Stimulated activated CD8-positive, alpha-beta memory T cell treated with anti-CD3 and anti-CD28 coated beads, Interleukin-4, amount 100 ng/mL, for 1 hour (primary cell): ENCODE measurements around the gene MEX3C.

Experiments
- DNase-seq, 2 donors: peaks; one replicate each; pipeline ENCODE4 v3.0.0-alpha.2; 2020; ENCODE audit warnings: low read depth in 2 of 2, low spot score in 1 of 2

Gene MEX3C

DNA sequence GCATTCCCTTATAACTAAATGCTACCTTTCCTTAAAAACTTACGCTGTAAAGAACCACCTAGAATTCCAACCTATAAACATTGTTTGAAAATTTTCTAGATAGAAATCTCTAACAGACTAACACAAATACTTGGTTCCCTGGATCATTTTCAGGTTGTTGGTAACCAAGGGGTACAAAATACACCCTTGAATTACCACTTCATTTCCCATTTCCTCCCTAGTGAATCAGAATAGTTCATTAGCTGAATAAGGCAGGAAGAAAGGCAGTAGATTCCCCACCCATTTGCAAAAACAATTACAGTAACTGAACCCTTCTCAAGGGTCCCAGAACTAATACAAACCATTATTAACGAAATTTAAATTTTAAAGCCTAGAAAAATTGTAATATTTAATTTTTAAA lies 5.5 kb downstream of the MEX3C start:
- DNase-seq, result no peak

DNA sequence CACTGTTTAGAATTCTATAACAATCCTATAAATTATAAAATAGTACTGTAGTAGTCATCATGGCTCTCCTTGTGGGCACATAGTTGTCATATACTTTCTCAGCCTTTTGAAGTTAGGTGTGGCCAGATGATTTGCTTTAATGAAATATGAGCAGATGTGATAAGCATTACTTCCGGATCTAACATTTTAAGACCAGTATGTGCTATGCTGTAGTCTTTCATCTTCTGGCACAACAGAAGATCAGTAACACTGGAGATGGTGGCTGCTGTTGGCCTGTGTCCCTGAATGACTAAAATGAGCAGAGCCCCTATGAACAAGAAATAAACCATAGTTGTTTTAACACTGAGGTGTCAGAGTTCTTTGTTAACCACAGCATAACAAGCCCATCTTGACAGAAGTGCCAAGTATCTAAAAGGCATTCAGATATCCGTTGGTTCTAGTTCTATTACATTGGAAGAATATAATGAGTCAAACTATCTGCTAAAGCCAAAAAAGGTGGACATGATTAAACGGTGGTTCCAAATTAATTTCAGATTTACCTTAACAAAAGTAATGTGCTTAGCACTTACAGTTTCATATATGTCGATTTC lies 6.3 kb downstream of the MEX3C start:
- DNase-seq, result no peak

DNA sequence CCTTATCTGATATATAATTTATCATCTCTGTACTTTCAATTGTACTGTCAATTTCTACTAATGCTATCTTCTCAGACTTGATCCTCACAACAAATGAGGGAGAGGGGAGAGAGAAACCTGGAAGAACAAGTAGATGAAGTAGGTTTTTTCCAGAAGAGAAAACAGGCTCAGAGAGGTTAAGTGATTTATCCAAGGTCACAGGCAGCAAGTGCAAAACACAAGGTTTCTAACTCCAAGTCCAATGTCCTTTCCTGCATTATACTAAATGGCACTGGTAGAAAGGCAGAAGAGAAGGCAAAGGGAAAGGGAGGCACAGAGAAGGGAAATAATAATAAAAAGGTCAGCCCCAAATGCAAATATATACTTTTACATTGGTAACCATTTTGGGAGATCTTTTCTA lies 7.5 kb downstream of the MEX3C start:
- DNase-seq, result no peak

DNA sequence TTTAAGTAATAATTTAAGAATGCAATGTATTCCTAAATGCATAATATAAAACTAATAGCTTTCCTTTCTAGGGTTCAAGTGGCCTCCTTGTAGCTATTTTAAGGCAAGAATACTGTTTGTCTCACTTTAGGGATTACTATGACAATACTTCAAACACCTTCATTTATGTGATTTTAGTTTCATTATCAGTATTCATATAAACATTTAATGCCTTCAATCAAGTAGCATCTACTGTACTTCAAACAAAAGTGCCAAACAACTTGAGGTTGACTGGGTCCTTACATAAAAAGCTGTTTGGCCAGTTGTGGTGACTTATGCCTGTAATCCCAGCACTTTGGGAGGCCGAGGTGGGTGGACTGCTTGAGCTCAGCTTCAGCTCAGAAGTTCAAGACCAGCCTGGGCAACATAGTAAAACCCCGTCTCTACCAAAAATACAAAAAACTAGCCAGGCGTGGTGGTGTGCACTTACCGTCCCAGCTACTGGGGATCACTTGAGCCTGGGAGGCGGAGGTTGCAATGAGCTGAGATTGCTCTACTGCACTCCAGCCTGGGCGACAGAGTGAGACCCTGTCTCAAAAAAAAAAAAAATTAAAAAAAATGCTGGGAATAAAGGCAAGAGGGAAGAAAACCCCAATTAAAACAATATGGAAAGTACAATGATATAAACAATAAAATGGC lies 9.3 kb downstream of the MEX3C start:
- DNase-seq, result no peak

DNA sequence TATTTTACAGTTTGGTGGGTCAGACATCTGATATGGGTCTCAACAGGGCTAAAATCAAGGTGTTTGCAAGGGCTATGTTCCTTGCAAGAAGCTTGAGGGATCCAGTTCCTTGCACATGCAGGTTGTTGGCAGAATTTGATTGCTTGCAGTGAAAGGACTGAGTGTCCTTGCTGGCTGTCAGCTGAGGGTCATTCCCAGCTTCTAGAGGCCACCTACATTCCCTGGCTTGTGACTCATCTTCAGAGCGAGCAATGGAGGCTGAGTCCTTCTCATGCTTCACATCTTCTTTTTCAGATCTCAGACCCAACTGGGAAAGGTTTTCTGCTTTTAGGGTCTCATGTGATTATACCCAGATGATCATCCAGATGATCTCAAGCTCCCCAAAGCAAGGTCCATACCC lies 12.4 kb downstream of the MEX3C start:
- no peak for DNase-seq

DNA sequence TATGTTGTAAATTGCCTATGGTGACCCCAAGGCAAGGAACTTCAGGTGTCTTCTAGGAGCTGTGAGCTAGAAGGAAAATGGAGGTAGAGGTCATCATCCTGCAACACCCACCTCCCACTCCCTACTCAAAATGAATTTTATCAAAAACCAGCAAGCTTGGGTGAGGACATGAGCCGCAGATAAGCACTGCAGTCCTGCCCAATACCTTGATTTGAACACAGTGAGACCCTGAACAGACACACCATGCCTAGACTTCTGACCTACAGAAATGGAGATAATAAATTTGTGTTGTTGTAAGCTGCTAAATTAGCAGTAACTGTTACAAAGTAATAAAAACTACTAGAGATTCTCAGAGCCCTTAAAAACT lies 13.4 kb downstream of the MEX3C start:
- DNase-seq, result no peak

DNA sequence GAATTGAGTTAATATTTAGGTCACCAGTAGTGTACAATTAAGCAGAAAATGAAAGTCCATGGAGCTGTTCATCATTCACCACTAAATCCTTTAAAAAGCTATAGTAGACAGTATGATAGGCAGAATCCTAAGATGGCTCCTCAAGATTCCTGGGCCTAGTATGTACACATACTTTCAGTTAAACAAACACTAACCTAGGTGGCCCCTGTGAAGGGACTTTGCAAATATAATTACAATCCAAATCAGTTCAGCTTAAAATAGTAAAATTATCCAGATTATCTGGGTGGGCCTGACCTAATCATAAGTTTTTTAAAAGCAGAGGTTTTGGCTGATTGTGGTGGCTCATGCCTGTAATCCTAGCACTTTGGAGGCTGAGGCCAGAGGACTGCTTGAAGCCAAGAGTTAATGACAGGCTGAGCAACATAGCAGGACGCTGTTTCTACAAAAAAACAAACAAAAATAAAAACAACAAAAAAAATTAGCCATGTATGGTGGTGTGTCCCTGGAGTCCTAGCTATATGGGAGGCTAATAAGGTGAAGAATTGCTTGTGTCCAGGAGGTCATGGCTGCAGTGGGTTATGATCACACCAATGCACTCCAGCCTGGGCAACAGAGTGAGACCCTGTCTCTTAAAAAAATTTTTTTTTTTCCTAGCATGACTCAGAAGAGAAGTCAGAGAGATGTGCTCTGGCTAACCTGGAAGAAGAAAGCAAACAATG lies 13.9 kb downstream of the MEX3C start:
- DNase-seq, result no peak

DNA sequence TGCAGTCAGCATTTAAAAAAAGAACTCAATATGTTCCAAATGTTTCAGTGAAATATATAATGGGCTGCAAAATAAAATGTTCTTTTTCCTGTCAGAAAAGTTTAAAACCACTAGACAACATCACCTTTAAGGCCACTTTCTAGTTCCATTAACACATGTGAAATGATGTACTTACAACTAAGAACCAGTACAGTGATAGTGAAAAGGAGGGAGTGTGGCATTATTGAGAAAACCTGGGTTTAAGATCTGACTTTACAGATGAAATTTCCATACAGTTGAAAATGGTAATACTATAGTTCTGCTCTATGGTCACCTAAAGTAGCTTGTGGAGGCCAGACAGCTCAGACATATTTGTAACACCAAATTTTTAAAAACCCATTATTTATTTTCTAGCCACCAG lies 14.7 kb downstream of the MEX3C start:
- DNase-seq, result no peak

DNA sequence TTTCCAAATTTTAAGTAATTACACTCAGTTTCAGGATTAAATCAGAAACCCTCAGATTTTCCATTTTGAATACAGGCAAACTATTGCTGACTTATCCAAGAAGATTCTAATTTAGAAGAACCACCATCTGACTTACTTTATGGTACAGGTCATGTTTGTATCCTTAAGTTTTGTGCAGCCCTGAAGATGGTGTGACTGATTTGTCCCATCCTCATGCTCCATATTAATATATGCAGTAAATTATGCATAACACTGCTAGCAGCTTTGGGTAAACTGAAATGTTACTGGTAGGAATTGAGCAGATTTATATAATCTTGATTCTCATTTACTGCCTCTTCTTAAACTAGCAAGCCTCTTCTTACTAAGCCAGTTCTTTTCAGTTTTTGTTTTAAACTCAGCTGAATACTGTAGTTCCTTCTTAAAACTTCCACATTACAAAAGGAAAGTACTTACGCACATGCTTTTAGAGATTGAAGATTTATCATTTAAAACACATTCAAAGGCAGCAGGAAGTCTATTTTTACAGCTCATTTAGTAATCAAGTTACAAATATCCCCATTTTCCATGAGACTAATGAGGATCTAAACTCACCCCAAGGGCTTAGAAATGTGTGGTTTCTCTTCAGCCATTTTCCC lies 25.7 kb downstream of the MEX3C start:
- DNase-seq, result no peak

DNA sequence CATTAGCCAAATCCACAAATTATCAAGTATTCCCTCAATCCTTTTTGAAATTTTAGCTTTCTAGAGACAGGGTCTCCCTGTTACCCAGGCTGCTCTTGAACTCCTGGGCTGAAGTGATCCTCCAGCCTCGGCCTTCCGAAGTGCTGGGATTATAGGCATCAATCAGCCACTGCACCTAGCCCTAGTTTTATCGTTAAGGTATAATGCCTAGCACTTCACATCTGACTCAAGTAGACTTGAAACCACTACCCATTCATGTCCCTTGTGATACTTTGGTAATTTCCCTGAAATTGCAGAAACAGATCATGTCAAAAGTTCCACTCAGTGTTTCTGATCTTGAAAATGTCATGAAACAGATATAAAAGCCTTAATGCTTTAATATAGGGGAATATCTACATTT lies 26.3 kb downstream of the MEX3C start:
- no peak for DNase-seq

DNA sequence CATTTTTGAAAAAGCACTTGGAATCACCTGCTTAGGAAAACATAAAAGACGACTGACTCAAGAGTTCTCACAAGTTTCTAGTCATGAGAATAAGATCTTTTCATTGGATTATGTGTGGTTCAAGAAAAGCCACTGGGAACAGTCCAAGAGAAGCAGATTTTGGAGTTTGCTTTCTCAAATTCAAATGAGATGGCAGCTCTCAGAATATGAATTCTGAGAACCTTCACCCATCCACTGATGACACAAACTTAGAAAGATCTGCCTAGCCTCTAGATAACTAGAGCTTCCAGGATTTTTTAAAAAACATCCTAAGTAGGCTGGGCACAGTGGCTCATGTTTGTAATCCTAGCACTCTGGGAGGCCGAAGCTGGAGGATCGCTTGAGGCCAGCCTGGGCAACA lies 26.8 kb downstream of the MEX3C start:
- DNase-seq, result no peak

DNA sequence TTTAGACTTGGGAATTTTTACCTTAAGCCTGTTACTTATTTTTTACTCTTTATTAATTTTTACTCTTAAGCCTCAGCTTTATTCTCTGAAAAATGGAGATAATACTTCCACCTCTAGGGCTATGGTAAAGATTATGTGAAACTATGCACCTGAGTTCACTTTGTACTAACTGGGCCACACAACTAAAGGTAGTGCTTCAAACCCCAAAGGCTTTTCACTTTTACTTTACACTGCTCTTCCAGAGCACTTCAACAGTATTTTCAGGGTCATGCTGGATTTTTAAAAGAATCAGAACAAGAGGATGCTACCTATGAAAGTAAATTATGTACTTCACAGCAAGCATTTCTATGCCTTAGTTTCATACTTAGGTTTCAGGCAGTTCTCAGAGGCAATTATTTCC lies 27.8 kb downstream of the MEX3C start:
- no peak for DNase-seq

DNA sequence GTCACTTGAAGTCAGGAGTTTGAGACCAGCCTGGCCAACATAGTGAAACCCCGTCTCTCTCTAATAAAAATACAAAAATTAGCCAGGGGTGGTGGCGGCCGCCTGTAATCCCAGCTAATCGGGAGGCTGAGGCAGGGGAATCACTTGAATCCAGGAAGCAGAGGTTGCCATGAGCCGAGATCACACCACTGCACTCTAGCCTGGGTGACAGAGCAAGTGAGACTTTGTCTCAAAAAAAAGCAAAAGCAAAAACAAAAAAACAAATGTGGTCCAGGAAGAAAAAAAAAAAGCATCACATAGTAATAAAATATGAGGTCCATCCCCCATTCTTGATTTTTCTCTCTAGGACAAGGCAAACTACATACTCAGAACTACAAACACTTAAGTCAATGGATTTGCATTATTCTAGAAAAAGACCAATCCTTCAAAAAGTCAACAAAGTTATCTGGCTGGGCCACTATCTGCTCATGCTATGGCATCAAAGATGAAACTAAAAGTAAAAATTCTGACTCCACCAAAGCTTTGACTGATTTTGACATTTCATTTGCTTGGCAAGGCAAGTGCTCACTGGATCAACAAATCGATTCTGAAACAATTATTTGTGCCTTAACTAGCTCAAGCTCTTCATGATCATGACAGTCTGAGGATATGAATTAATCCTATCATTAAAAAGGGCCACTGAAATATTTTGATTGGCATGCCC lies 28.4 kb downstream of the MEX3C start:
- no peak for DNase-seq

DNA sequence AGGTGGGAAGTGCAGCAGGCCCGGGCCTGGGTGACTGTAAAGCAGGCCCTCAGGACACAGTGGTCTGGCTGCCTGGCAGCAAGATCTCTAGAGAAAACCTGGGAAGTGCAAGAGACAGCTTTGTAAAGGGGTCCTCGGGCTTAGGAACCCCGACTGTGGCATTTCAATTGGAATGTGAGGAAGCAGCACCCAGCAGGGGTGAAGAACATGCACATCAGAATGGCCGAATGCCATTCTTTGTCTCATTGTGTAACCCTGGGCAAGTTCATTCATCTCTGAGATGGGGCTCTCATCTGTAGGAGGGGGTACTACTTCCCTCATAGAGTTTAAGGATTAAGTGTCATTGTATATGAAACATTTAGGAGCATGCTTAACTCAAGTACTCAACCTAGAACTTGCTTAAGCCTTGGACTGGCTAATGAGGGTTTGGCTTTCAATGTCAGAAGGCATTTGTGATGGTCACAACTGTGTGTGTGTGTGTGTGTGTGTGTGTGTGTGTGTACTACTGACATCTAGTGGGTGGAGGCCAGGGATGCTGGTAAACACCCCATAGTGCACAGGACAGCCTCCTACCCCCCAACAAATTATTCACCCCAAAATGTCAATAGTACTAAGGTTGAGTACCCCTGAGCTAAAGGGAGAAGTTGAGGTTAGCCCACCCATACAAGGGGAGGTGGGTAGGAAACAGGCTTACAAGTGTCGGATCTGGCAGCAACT lies 29.3 kb downstream of the MEX3C start:
- no peak for DNase-seq

DNA sequence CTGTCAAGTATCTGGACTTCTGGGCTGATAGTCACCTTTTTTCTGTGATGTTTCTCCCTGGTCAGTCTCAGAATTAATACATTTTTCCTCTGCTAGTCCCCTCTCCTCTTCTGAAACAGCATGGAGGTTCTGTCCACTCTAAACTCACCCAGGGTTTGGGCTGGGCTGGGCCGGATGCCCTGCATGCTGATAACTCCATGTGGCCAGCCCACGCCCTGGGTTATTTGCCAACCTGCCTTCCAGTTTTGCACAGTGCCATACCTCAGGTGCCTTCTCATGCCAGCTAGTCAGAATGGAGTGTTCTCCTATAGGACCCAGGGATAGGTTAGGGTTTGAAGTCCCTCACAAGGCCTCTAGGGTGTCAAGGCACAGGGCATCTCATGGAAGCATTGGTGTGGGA lies 32.2 kb downstream of the MEX3C start:
- no peak for DNase-seq

DNA sequence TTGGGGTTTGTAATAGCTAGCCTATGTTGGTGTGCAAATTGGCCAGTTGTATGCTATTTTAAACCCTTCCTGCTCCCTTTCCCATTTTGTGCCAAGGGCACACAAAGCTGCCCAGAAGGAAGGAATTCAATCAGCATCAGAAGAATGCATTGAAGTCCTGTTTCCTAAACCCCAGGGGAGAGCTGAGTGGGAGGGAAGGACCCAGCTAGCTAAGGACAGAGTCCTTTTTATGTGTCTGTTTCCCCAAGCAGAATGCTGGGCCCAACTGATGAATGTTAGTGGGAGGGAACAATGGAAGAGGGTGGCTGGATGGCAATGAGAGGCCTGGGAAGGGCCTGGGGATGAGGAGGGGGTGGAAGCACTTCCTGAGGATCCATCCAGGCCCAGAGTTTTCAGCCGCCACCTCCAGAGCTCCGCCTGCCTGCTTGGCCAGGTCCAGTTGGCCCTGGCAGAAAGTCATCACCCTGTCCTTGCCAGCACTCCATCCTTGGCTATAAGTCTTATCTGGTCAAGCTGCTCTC lies 32.7 kb downstream of the MEX3C start:
- no peak for DNase-seq

DNA sequence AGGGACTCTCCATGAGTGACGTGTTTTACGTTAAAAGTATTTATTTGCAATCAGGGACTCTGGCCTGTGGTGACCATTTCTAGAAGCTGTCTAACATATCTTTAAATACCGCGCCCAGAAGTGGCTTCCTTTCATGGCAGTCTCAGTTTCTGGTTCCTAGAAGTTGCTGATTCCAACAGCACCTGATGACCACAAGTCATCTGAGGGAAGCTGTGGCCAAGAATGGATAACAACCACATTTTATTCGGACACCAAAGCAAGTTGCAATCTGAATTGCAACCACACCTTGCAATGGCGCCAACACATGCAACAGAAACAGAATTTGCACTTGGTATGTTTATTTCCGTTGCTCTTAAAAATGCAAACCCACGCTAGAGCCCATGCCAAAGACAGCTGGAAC lies 33.1 kb downstream of the MEX3C start:
- DNase-seq, result no peak

DNA sequence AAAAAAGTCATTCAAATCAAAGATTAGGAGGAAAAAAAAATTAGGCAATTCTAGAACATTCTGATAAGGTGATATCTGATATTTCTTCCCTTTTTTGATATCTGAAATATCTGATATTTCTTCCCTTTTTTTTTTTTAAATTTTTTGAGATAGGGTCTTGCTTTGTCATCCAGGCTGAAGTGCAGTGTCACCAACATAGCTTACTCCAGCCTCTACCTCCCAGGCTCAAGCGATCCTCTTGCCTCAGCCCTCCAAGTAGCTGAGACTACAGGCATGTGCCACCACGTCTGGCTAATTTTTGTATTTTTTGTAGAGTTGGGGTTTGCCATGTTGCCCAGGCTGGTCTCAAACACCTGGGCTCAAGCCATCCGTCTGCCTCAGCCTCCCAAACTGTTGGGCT lies 33.9 kb downstream of the MEX3C start:
- no peak for DNase-seq

DNA sequence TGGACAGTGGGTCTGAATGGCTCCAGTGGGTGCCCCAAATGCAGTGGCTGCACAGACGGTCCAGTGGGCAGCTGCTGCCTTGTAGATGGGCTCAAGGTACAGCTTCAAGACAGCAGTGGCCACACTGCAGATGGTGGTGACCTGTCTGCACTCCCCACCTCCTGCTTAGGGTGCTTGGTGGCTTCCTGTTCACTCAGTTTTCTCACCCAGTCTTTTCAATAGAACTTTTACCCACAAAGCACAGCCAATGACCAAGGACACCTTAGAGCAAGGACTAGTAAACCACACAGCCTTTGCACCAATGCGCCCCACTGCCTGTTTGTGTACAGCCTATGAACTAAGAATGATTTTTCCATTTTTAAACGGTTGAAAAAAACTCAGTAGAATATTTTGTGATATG lies 34.9 kb downstream of the MEX3C start:
- DNase-seq, result no peak

DNA sequence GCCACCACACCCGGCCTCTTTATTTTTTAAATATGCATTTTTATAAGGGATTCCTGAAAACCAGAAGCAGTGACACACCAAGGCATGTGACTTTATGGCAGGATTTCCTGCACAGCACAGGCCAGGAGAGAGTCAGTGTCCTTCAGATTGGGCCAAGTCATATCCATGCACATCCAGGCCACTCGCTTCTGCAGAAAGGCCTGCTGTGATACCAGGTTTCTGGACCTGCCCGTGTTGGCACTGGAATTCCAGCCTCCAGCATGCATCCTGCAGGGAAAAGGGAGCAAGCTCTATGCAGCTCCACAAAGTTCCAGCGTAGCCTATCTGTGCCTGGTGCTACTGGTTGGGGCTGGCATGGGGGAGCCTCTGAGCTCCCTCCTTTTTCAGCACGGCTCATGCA lies 36.8 kb downstream of the MEX3C start:
- DNase-seq, result no peak

DNA sequence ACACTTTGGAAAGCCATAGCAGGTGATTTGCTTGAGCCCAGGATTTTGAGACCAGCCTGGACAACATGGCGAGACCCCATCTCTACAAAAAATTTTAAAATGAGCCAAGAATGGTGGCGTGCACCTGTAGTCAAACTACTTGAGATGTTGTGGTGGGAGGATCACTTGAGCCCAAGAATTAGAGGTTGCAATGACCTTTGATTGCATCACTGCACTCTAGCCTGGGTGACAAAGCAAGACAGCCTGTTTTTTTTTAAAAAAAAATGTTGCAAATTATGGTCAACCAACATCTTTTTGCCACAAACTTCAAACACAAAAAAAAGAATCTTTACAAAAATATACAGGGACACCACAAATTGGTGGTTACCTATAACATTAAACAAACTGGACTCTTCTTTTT lies 40.3 kb downstream of the MEX3C start:
- no peak for DNase-seq
